SKM-1 treated with dmso at 0.1 percent for 144 hours (cell line): ENCODE data around the gene WASL.
A peak's percentile ranks its signal among the peaks of the same experiment; 100 is the strongest.
"Not testable (repeated sequence)": the region's sequence is repeated elsewhere in the genome, so short reads cannot be mapped to it uniquely, and the experiment has no call there.

Experiments
- DNase-seq: peaks from one replicate; lab custom pipeline; 2025; ENCODE audit not compliant: unreplicated experiment; lab: John Stamatoyannopoulos, UW

Gene WASL

DNA sequence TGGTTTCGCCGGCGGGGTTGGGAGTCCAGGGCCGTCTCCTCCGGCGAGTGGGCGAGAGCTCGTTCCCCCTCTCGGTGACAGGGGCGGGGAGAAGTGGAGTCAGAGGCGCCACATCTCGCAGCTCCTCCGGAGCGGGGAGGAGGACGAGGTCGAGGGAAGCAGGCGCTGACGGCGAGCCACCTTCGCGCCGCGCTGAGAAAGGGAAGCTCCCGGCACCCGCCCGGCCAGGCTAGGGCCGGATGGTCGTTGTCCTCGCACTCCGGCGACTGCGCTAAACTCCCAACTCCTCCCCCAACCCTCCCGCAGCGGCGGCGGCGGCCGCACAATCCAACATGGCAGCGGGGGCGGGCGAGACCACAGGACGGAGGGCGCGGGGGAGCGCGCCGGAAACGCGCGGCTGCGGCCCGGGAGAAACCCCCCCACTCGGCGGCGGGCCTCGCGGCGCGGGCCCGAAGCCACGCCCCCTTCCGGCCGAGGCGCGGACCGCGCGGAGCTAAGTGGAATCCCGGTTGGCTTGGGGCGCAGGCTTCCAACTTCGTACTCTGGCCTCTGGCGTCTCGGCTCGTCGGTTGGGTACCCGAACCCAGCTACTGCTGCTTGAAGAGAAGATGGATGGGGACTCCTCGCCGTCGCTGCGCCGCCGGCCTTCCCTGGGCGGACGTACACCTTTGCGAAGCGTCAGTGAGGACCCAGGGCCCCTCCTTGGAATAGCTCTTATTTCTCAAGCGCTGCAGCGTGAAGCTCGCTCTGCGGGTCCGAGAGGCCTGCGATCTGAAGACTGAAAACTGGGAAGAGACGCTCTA, at the start of gene WASL:
Gene WASL (minus strand): TSS at position 270 of the 803 bp plus-strand sequence. CDS start 269 bp downstream, at position 1.
- DNase-seq = peak; percentile 81

DNA sequence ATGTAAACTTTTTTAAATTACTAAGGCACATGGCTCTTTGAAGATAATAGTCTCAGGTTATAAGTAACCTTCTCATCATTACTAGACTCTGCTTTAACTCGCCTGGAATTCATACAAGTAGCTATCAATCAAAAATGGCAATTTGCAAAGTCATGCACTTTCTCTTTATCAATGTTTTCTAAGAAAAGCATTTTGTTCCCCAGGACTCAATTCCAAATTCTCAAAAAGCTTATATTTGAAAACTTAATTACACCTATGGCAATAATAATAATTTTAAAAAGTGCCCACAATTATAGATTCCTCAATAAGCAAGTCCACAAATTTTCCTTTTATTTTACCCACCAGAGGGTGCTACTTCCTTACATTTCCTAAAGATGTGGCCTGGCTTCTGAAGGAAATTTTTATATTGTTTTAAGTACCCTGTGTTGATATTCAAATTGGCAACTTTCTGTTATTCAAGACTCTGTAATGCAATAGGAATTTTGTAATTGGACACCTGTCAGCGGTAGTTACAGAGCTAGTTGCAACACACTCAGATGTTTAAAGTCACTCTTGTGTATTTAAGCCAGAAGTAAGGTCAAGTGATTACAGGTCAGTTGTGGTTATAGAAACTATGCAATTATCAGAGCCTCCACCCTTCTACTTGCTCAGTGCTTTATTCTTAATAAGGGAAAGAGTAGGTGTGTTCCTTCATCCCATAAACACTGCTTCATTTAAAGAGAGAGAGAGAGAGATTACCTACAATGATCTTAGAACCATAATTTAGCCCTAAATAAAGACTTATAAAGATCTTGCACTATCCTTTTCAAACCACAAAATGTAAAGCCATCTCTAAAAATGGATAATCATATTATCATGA, 49.1 kb upstream of the WASL start:
- peak; percentile 21 for DNase-seq

DNA sequence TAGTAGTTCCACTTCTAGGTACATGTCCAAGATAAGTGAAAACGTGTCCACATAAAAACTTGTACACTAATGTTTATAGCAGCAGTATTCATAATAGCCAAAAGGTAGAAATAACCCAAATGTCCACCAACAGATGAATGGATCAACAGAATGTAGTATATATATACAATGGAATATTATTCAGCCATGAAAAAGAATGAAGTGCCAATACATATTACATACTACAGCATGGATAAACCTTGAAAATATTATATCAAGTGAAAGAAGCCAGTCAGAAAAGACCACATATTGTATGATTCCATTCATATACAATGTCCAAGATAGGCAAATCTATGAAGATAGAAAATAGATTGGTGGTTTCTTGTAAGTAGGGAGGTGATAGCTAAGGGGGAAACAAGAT, 47.8 kb upstream of the WASL start:
- no peak for DNase-seq

DNA sequence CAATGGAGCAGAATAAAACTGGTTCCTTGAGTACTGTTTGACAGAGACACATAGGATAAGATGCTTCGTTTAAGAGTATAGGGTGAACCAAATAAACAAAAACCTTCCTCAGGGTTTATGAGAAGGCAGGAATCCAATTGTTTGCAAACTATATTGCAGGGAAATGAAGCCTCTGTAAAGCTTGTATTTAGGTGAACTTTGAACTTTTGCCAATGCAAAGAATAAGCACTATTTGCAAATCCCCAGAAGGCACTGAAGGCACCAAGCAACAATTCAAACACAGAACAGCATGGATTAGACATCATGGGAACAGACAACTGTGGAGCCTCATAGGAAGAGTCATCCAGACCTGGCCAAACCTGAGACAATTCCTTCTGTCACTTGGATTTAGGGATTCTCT, 47.1 kb upstream of the WASL start:
- DNase-seq = no peak

DNA sequence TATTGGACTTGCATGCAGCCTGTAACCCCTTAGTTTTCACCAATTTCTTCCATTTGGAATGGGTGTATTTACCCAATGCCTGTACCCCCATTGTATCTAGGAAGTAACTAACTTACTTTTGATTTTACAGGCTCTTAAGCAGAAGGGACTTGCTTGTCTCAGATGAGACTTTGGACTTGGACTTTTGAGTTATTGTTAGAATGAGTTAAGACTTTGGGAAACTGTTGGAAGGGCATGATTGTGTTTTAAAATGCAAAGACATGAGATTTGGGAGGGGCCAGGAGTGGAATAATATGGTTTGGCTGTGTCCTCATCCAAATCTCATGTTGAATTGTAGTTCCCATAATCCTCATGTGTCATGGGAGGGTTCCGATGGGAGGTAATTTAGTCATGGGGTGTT, 46.3 kb upstream of the WASL start:
- not testable (repeated sequence) for DNase-seq

DNA sequence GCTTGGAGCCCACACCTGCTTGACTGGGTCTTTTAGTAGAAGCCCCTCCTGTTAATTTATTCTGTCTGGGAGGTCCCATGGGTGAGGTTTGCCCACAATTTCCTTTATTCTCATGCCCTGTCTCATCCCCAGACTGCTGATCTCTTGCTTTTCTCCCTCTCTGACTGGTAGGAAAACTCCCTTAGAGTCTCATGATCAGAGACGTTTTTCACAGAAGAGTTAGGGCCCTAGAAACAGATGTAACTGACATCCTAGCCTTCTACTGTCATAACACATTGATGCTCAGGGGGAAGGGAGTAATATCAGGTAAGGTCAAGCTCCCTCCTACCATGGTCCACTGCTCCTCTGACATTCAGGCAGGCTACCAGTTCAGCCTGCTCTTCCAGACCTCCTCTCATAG, 43.7 kb upstream of the WASL start:
- no peak for DNase-seq

DNA sequence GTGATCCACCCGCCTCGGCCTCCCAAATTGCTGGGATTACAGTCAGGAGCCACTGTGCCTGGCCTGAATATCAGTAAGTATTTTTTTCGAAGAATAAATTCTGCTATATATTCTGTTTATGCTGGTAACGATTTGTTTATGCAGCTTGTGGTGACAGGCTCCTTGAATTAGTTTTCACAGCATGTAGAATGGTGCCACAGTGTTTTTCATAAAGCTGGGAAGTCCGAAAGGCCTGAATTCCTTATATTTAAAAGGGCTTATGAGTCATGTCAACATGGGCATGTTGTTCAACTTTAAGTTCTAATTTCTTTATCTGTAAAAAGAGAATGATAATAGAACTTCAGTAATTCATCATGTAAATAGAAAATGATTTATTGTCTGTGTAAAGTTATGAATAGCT, 42.2 kb upstream of the WASL start:
- DNase-seq = no peak

DNA sequence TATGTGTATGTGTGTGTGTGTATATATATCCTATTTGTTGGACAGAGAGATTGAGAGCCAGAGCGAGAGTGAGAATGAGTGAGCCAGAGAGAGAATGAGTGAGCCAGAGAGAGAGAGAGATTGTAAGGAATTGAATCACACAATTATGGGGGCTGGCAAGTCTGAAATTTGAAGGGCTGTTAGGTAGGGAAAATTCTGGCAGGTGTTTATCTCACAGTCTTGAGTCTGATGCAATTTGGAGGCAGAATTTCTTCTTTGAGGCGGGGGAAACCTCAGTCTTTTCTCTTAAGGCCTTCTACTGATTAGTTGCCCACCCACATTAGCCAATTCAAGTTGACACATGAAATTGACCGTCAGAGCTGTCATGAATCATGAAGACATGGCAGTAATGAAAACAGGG, 41.0 kb upstream of the WASL start:
- DNase-seq = no peak

DNA sequence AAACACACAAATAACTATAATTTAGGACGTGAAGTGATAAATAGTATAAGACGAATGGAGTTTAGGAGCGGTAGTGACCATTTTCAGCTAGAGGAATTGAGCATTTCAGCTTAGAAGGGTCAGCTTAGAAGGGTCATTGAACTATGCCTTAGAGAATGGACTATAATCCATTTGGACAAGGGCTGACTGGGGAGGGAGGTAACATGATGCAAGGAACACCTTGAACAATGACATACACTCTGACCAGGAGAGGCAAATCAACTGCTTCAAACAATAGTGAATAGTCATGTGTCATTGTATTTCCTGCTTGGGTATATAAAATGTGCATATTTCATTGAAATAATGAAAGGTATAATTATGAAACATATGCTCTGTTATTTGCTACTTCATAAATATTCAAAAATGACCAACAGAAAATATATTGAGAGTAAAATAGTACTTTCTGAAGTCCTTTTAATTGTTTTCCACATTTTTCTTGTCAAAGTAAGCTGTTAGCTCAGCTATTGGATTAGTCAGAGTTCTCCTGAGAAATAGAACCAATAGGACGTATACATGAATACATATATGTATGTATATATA, 40.5 kb upstream of the WASL start:
- no peak for DNase-seq

DNA sequence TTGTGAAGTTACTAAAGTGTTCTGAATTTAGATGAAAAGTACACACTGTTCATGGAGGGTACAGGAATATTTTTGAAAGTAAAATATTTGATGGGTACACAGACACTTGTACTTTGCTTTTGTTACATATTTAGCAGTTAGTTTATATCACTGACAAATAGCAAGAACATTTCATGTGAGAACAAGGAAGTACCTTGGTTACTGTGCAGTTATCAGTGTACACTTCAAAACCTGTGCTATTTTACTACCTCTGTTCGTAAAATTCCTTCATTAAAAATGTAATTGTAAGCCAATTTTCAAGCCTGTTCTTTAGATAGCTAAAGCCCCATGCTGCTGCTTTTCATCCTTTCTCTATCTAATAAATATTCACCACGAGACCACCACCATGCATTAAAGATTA, 39.8 kb upstream of the WASL start:
- no peak for DNase-seq

DNA sequence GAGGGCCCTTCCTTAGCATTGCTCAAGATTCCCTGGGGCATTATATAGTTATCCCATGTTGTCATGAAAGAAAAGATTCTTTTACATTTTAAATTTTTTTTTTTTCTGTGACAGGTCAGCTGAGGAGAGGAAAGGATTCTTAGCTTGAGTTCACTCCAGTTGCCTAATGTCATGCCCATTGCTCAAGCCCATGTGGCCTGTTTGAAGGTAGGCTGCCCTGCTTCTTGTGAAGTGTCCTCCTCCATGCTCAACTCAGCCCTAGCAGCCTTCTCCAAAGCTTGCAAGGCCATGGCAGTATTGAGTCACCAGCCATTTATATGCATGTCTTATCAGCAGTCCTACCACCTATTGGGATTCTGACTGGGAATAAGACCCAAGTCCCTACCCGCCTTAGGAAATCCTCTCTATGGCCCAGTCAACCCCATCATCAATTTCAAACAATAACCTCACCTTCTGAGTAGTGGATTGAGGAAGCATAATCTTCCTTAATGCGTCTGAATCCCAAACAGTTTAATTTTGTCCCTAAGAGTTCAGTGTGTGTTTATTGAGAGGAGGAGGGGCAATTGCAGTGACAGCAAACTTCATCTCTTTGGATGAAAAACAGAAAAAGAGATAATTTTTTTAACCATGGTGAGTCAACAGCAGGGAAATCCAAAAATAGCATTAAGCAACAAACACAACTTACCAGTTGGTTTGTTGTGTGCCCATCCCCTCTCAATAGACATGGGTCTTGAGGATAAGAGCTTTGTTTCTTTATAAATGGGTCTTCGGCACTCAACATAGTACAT, 38.6 kb upstream of the WASL start:
- DNase-seq = no peak

DNA sequence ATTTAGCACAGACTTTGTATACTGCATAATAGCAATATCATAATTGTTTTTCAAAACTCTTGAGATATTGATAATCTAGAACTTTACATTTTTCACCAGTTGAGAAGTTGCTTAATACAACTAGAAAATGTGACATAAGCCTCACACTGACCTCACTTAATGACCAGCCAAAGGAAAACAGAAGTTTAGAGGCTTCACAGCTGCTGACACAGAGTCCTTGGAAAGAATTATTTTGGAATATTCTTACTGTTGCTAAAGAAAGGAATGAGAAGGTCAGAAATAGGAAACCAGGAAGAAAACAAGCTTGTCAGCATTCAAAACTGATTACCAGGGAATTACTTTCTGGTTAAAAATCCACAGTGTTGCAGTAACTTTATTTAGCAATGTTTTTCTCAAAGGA, 35.5 kb upstream of the WASL start:
- DNase-seq = no peak

DNA sequence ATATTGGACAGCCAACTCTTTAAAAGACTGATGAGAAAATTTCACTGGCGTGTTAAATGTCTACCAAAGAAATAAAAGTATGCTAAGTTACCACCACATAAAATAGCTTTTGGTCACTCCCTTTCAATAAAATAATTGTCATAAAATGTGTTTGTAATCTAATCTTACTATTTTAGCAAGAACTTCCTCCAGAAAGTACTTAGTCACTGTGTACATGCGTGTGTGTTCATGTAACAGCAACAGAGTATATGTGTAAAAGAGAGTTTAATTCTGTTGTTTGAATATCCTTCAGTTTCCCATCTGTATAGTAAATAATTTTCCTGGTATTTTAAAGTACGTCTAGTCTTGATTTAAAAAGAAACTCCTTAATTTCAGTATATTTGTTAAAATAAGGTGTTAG, 35.0 kb upstream of the WASL start:
- DNase-seq = no peak

DNA sequence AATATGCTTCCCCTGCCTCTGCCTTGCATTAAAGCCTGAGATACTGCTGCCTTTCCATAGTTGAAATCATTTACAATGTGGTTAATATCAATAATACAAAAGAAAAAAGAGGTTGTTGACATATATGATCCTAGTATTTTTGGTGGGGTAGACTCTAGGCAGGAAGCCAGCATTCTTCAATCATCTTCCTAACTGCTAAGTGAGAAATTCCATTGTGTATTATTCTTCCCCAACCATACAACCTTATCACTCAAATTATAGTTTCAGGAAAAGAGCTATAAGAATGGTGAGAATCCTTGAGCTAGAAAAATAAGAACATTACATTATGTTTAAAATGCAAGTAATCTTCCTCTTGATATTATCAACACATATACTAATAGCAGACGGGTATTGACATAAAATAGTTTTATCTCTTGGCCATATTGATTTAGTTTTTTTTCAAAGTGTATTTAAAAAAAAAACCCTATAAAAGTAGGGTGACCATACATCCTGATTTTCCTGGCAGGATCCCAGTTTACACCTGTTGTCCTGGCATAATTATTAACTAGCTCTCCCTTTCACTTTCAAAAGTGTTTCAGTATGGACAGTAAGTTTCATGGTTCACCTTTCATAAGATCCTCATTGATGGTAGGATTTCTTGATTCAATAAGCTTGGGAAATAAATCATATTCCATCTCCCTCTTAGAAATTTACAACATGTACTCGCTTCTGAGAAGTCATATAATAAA, 33.4 kb upstream of the WASL start:
- DNase-seq = no peak

DNA sequence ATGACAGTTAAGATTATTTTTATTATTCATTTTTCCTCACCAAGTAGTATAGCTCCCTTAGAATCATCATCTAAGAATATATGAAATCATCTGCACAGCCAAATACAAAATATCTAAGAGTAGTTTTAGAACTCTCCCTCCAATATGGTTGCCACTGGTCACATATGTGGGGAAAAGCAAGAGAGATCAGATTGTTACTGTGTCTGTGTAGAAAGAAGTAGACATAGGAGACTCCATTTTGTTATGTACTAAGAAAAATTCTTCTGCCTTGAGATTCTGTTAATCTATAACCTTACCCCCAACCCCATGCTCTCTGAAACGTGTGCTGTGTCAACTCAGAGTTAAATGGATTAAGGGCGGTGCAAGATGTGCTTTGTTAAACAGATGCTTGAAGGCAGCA, 31.7 kb upstream of the WASL start:
- not testable (repeated sequence) for DNase-seq

DNA sequence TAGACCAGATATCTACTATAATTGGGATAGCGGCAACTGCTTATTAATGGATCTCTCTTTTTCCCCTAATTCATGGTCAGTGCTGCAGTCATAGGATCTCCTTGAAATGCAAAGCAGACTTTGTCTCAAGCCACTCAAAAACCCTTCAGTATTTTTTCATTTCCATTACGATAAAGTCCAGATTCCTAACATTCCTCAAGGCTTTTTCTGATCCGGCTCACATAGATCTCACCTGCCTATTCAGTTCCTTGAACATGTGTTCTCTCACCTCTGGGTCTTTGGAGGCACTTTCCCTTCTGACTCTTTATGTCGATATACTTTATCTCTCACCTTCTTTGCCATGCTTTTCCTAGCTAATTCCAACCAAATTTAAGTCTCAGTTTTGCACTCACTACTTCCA, 25.7 kb upstream of the WASL start:
- DNase-seq = no peak

DNA sequence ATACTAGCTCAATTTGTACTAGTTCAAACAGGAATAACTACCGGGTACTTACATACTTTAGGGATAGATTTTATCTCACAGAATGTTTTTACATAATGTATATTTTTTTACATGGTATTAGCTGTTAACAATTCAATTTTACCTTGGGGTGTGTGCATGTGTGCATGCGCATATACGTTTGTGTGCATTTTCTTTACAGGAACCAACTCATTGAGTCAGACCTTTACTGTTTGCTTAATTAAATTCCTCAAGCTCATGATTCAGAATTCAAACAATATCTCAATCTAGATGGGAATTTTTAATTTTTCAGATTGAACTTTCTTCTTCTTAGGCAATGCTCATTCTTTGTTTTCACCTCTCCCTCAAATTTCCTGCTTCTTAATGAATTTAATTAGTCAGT, 24.7 kb upstream of the WASL start:
- DNase-seq = no peak

DNA sequence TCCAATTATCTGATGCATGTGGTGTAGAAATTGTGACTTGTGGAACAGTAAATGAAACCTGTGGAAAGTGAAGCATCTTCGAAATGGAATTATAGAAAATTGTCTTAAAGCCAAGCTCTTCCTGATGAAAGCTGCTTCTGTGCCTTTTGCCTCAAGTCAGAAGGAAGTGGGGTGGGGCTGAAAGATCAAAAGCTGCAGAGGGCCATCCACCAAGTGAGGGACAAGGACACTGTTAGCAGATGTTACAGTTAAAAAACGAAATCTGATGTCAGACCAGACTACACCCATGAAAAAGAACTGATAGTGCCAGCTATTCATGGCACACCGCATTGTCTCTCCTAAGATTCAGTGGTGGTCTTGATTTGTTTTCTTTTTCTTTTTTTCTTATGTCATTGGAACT, 23.8 kb upstream of the WASL start:
- DNase-seq = no peak

DNA sequence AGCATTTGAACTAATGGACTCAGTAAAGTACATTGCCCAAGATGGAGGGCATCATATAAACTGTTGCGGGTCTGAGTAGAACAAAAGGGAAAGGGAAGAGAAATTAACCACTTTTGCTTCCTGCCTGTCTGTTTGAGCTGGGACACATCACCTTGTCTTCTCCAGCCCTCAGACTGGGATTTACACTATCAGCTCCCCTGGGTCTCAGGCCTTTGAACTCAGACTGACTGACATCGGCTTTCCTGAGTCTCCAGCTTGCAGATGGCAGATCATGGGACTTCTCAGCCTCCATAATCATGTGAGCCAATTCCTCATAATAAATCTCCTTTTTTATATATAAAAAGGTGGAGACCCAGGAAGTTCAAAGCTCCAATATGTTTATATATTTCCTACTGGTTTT, 23.0 kb upstream of the WASL start:
- DNase-seq = no peak

DNA sequence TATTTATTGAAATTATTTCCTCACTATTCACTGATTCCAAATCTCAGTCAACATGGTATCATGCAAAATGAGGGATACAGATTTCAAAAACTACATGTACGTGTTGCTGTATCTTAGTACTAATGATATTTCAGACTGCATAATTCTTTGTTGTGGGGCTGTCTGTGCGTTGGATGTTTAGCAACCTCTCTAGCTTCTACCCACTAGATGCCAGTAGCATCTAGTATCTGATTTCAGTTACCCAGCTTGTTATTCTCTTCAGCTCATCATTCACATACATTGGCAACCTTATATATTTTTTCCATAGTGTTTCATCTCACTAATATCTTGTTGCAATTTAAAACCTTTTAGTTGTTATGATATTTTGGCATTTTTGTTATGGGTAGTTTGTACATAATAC, 22.5 kb upstream of the WASL start:
- DNase-seq = no peak

DNA sequence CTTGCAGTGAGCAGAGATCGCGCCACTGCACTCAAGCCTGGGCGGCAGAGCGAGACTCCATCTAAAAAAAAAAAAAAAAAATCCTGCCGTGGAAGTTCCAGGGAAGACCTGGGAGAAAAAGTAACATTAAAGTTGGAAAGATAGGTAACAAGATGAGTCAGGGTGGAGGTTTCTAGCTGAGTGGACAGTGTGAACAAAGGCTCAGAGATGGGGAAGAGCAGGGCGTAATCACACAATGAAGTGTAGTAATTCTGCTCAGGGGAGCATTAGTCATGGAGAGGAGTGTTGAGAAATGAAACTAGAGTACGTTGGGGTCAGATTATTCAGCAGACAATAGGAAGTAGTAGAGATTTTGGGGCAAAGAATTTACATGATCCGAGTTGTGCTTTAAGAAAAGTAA, 21.6 kb upstream of the WASL start:
- peak; percentile 91 for DNase-seq
